GM19372 (cell line): ENCODE measurements around the gene GJD3.
"Not testable (repeated sequence)": the region's sequence is repeated elsewhere in the genome, so short reads cannot be mapped to it uniquely, and the experiment has no call there.

Source experiments
- ATAC-seq: cut with Tn5 transposase; IDR thresholded peaks from one replicate; pipeline ENCODE4 v1.9.1; 2021; ENCODE audit warnings: mild to moderate bottlenecking, low read depth, moderate library complexity; ENCODE audit not compliant: unreplicated experiment

GJD3 gene, protein sequence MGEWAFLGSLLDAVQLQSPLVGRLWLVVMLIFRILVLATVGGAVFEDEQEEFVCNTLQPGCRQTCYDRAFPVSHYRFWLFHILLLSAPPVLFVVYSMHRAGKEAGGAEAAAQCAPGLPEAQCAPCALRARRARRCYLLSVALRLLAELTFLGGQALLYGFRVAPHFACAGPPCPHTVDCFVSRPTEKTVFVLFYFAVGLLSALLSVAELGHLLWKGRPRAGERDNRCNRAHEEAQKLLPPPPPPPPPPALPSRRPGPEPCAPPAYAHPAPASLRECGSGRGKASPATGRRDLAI

GRCh38 chr17:40364121-40364861 lies at the start of gene GJD3:
Gene GJD3 (minus strand): TSS chr17:40364737. CDS start chr17:40363815, 922 bp downstream.
- ATAC-seq = no peak

DNA sequence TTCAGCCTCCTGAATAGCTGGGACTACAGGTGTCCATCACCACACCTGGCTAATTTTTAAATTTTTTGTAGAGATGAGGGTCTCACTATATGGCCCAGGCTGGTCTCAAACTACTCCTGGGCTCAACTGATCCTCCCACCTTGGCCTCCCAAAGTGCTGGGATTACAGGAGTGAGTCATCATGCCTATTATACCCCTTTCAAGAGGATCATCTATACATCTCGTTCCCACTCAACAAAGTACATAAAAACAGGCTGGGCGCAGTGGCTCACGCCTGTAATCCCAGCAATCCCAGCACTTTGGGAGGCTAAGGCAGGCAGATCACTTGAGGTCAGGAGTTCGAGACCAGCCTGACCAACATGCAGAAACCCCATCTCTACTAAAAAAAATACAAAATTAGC lies 49.8 kb upstream of the GJD3 start:
- not testable (repeated sequence) for ATAC-seq

- ATAC-seq = no peak
Observed at GRCh38 chr17:40412880-40413279, 48.3 kb upstream of the GJD3 start.

DNA sequence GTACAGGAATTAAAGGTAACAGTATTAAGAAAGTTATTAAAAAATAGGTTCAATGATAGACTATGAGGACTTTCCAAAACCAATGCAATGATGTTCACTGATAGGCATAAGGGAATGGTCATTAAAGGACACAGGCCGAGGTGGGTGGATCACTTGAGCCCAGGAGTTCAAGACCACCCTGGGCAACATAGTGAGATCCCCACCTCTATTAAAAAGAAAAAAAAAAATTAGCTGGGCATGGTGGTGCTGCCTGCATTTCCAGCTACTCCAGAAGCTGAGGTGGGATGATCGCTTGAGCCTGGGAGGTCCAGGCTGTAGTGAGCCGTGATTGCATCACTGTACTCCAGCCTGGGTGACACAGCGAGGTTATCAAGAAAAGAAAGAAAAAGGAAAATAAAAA lies 47.3 kb upstream of the GJD3 start:
- ATAC-seq = no peak

- ATAC-seq = no peak
Observed at GRCh38 chr17:40410082-40410481, 45.5 kb upstream of the GJD3 start.

DNA sequence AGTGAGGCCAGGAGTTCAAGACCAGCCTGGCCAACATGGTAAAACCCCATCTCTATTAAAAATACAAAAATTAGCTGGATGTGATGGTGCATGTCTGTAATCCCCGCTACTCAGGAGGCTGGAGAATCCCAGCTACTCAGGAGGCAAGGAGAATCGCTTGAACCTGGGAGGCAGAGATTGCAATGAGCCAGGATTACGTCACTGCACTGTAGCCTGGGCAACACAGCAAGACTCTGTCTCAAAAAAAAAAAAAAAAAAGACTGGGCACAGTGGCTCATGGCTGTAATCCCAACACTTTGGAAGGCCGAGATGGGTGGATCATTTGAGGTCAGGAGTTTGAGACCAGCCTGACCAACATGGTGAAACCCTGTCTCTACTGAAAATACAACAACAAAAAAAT lies 45.0 kb upstream of the GJD3 start:
- ATAC-seq = not testable (repeated sequence)

- ATAC-seq = no peak
Observed at GRCh38 chr17:40407460-40407859, 42.9 kb upstream of the GJD3 start.

GRCh38 chr17:40404003-40404402 lies 39.5 kb upstream of the GJD3 start:
- no peak for ATAC-seq

- ATAC-seq = no peak
Observed at GRCh38 chr17:40402668-40403067, 38.1 kb upstream of the GJD3 start.

DNA sequence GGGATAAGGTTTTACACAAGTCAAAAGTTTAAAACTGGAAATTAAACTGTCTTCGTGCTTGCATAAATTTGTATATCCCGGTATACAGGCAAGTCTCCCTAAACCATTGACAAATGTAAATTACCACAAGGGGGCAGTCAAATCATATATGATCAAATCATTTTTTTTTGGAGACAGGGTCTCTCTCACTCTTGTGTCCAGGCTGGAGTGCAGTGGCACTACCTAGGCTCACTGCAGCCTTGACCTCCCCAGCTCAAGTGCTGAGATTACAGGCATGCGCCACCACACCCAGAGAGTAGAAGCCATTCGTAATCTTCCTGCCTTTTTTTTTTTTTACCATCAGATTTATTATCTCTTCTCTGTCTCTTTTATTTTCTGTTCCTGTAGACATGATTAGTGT lies 34.6 kb upstream of the GJD3 start:
- no peak for ATAC-seq

GRCh38 chr17:40386555-40386954 lies 22.0 kb upstream of the GJD3 start:
- not testable (repeated sequence) for ATAC-seq

DNA sequence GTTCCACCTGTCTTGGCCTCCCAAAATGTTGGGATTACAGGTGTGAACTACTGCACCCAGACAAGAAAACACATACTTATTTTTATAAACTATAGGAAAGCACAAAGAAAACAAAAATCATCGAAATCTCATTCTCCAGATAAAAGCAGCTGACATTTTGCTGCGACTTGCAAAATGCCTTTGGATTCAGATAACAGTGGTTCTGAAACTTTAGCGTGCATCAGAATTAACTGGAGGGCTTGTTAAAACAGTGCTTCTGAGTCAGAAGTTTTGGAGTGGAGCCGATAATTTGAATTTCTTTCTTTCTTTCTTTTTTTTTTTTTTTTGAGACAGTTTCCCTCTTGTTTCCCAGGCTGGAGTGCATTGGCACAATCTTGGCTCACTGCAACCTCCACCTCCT lies 17.7 kb upstream of the GJD3 start:
- no peak for ATAC-seq

DNA sequence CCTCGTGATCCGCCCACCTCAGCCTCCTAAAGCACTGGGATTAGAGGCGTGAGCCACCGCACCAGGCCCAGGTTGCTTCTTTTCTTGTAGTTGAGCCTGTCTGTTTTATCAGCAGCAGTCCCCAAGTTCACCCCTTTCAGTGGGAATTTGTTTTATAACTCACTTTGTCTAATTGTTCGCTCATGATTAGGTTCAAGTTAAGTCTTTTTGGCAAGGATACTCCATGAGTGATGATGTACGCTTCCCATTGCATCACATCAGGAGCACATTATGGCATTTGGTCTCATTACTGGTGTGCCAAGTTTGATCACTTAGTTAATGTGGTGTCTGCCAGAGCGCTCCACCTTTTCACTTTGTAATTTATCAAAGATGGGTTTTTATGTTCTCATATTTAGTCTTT lies 14.4 kb upstream of the GJD3 start:
- no peak for ATAC-seq

GRCh38 chr17:40377832-40378231 lies 13.3 kb upstream of the GJD3 start:
- ATAC-seq = no peak

DNA sequence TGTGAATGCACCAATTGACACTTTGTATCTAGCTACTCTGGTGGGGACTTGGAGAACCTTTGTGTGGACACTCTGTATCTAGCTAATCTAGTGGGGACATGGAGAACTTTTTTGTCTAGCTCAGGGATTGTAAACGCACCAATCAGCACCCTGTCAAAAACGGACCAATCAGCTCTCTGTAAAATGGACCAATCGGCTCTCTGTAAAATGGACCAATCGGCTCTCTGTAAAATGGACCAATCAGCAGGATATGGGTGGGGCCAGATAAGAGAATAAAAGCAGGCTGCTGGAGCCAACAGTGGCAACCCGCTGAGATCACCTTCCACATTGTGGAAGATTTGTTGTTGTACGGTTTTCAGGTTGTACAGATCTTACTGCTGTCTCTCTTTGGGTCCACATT lies 12.0 kb upstream of the GJD3 start:
- ATAC-seq = not testable (repeated sequence)

DNA sequence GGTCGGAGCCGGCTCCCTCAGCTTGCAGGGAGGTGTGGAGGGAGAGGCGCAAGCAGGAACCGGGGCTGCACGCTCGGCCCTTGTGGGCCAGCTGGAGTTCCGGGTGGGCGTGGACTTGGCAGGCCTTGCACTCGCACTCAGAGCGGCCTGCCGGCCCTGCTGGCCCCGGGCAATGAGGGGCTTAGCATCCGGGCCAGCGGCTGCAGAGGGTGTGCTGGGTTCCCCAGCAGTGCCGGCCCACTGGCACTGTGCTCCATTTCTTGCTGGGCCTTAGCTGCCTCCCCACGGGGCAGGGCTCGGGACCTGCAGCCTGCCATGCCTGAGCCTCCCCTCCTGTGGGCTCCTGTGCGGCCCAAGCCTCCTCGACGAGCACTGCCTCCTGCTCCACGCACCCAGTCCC lies 11.2 kb upstream of the GJD3 start:
- ATAC-seq = not testable (repeated sequence)

- ATAC-seq = no peak
Observed at GRCh38 chr17:40374821-40375498, 10.4 kb upstream of the GJD3 start.

- ATAC-seq = no peak
Observed at GRCh38 chr17:40373999-40374398, 9.5 kb upstream of the GJD3 start.

DNA sequence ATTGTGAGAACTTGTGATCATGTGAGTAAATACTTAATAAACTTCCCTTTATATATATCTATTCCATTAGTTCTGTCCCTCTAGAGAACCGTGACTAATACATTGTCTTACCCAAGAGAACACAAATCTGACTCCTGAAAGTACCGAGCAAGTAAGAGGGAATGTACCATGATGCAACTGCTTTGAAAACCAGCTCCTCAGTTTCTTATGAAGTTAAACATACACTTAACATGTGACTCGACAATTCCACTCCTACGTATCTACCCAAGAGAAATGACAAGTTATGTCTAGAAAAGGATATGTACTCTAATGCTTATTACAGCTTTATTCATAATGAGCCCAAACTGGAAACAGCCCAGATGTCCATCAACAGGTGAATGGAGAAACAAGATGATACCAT lies 8.8 kb upstream of the GJD3 start:
- no peak for ATAC-seq

DNA sequence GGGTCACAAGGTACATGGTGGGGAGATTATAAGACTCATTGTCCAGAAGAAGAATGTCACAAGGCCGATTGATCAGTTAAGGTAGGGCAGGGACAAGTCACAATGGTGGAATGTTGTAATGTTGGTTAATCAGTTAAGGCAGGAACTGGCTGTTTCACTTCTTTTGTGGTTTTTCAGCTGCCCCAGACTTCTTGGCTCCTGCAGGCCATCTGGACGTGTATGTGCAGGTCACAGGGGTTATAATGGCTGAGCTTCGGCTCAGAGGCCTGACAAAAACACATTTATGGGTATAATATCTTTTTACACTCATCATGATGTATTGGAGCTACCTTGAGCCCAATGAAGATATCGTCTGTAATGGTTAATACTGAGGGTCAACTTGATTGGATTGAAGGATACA lies 8.1 kb upstream of the GJD3 start:
- ATAC-seq = not testable (repeated sequence)

DNA sequence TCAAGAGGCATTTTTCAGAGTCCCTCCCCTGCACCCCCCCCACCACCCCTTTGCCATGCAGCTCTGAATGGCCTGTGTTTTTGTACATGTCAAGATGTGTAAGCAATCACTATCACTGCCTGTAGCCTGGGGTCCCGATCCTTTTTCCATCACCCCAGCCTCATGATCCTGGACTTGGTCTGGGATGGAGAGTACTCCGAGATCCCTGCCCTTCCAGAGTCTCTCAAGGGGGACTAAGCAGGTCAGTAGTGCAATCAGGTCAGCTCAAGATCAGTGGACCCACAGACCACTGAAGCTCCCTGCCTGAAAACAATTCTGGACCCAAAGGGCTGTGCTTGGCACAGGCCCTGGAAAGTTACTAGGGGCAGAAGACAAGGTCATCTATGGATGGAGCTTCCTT lies 7.5 kb upstream of the GJD3 start:
- ATAC-seq = no peak
